Neural crest cell (in vitro differentiated cells): ENCODE data around the gene FDXR. TPM values are rescaled to one million over a fixed set of nuclear protein-coding genes. Genes with fewer than 3 reads are reported as not detected.

Experiments used
- DNase-seq: peaks from one replicate; pipeline ENCODE4 v3.0.0; 2021; ENCODE audit warnings: low read depth, mixed read lengths, low spot score
- H3K27ac Mint-ChIP-seq: one replicate; pipeline ENCODE4 v1.8.0; 2021; ENCODE audit warnings: mild to moderate bottlenecking, mixed read lengths; ENCODE audit not compliant: unreplicated experiment
- H3K27me3 Mint-ChIP-seq: 2 replicates; pipeline ENCODE4 v1.8.0; 2021; ENCODE audit warnings: low read depth, mild to moderate bottlenecking, mixed read lengths
- H3K36me3 Mint-ChIP-seq: 2 replicates; pipeline ENCODE4 v1.8.0; 2021; ENCODE audit warnings: low read depth, mild to moderate bottlenecking, mixed read lengths
- H3K4me1 Mint-ChIP-seq: 2 replicates; pipeline ENCODE4 v1.8.0; 2021; ENCODE audit warnings: mixed read lengths
- H3K4me3 Mint-ChIP-seq: one replicate; pipeline ENCODE4 v1.8.0; 2021; ENCODE audit warnings: mild to moderate bottlenecking, mixed read lengths
- H3K9me3 Mint-ChIP-seq: 2 replicates; pipeline ENCODE4 v1.8.0; 2021; ENCODE audit warnings: mixed read lengths
- CTCF ChIP-seq: fragments of 200-600 bp; sonication (generic); conservative IDR thresholded peaks from 2 replicates; pipeline ENCODE4 v1.5.0; 2021; ENCODE audit warnings: antibody characterized with exemption, mild to moderate bottlenecking
- long read RNA-seq: library from polyadenylated mRNA; unstranded; transcript quantifications from one replicate; pipeline ENCODE4 v2.0.0, GENCODE V29; 2020
- total RNA-seq: library from RNA; stranded (reverse); gene quantifications from 2 replicates; pipeline ENCODE4 v1.2.1, GENCODE V29; 2021

FDXR gene, protein sequence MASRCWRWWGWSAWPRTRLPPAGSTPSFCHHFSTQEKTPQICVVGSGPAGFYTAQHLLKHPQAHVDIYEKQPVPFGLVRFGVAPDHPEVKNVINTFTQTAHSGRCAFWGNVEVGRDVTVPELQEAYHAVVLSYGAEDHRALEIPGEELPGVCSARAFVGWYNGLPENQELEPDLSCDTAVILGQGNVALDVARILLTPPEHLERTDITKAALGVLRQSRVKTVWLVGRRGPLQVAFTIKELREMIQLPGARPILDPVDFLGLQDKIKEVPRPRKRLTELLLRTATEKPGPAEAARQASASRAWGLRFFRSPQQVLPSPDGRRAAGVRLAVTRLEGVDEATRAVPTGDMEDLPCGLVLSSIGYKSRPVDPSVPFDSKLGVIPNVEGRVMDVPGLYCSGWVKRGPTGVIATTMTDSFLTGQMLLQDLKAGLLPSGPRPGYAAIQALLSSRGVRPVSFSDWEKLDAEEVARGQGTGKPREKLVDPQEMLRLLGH
- total RNA-seq: 13.3 and 14.8 TPM in 2 replicates
- long read RNA-seq, partial matches to known transcripts: 0 of 6 reads
- long read RNA-seq, other reads (novel, unspliced or antisense): 2 of 6 reads

DNA sequence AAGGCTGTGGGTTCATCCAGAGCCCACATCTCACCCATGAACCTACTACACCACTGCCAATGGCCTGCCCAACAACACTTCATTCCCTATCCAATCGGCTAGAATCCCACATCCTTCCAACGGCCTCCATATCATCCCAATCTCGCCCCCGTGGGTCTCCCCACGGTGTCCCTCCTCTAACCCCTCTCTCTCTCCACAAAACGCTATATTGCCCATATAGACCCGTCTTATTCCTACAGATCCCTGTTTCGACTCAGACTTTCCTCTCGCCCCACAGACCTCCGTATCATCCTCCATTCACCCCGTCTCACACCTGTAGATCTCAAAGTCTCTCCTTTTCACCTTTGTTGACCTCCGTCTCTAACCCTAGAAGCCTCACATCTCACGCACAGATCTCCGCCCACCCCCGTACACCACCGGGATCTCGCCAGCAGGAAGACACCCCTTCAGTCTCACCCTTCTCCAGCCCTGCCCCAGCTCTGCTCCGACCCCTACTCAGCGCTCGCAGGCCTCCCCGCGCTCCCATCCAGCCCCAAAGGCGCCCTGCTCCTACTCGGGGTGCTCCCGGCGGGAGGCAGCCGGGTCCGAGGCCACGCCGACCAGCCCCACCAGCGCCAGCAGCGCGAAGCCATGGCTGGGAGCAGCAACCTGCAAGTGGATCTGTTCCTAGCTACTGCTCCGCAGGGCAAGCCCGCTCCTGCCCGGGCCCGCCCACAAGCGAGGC is at the start of gene FDXR:
FDXR (minus strand) TSS at position 682 of the 724 bp plus-strand sequence; CDS start at position 632, 50 bp downstream.
- no peak for TF ChIP-seq CTCF
- no peaks in the 10 kb centered on the region for H3K36me3 Mint-ChIP-seq
- H3K4me1 Mint-ChIP-seq: peaks cover 31% of the 10 kb centered on the region
- no peak for DNase-seq
- H3K27ac Mint-ChIP-seq: peak within 1 kb of the TSS; percentile 96
- H3K27me3 Mint-ChIP-seq: peaks cover 17% of the 10 kb centered on the region
- peak within 1 kb of the TSS; percentile 96 for H3K4me3 Mint-ChIP-seq
- H3K9me3 Mint-ChIP-seq: no peaks in the 10 kb centered on the region

DNA sequence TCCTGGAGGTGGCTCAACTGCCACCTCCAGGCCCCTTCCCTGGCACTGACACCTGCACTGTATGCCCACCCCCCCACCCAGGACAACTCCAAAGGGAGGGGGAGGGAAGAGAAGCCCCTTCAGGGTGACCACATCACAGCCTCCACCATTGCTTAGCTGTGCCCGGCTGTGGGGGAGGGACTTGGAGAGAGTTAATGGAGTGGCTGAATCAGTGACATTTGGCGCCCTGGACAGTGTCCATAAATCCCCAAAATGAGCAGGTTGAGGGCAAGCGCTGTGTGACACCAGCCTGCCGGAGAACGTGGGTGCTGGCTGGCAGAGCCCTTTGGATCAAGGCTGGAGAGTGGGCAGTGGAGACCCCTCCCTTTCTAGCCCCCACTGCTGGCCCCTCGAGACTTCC is 49.4 kb upstream of the FDXR start:
- H3K36me3 Mint-ChIP-seq: no peaks in the 10 kb centered on the region
- H3K27me3 Mint-ChIP-seq: peaks cover 64% of the 10 kb centered on the region
- no peaks in the 10 kb centered on the region for H3K9me3 Mint-ChIP-seq
- no peak for DNase-seq
- no peak for TF ChIP-seq CTCF
- H3K27ac Mint-ChIP-seq: no peak overlapping the region
- H3K4me1 Mint-ChIP-seq: no peaks in the 10 kb centered on the region
- H3K4me3 Mint-ChIP-seq: no peak overlapping the region

DNA sequence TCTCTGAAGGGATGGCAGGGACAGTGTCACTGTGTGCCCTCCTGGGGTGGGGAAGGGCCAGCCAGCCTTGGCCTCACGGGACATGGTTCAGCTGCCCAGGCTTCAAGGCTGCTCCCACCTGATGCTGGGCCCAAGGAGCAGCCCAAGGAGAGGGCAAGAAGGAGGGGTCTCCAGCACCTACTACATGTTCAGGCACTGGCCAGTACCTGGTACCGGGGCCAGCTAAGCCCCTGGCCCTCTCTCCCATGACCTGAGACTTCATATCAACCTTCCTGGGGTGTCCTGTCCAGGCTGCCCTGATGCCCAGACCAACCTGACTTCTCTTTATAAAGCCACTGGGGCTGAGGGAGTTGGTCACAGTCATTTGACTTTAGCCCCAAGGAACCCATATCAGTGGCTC is 49.0 kb upstream of the FDXR start:
- no peak for DNase-seq
- Mint-ChIP-seq H3K36me3 (no peaks in the 10 kb centered on the region), H3K27me3 (peaks cover 63% of the 10 kb centered on the region), H3K4me3 (no peak overlapping the region), H3K4me1 (no peaks in the 10 kb centered on the region), H3K9me3 (no peaks in the 10 kb centered on the region), H3K27ac (no peak overlapping the region)
- no peak for TF ChIP-seq CTCF

DNA sequence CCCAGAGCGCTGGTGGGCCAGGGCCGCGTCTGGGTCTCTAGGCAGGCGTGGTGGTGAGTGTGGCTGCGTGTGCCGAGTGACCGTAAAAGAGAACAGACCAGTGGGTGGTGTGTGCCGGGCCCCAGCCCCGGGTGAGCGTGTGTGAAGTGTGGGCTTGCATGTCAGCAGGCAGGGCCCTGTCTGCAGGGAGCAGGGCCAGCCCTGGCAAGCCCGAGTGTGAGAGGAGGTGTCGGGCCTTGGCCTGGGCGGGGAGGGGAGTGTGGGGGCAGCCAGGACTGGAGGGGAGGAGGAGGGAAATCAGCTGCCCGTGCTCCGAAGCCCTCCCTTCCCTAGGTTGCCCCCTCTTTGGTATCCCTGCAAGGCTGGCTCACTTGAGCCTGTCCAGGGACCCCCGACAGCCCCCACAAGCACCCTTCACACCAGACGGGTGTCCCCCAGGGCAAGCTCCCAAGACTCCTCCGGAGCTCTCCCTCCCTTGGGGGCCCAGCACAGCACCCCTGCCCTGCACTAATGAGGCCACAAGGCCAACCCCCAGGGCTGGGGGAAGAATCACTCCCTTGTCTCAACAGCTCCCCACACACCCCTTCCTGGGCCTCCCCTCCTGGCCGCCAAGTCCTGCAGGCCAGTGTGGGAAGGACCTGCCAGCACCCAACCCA is 48.4 kb upstream of the FDXR start:
- no peak for TF ChIP-seq CTCF
- Mint-ChIP-seq H3K36me3 (no peaks in the 10 kb centered on the region), H3K4me3 (no peak overlapping the region), H3K27me3 (peaks cover 57% of the 10 kb centered on the region), H3K4me1 (no peaks in the 10 kb centered on the region), H3K27ac (no peak overlapping the region), H3K9me3 (no peaks in the 10 kb centered on the region)
- no peak for DNase-seq

DNA sequence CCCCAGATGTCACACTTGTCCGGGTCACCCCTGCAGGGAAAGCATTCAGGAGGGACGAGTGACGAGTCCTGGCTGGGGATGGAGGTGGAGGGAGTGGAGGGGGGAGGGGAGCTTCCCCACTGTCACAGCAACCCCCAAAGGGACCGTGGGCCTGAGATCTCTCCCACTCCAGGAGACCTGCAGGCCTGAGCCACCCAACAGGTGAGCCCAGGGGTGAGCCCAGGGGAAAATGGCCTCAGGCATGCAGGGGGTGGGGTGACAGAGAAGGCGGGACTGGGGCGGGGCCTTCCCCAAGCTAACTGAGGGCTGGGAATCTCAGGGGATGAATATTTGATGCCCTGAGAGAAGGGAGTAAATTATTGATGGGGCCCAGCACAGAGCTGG is 47.8 kb upstream of the FDXR start:
- no peak overlapping the region for H3K4me3 Mint-ChIP-seq
- H3K27ac Mint-ChIP-seq: no peak overlapping the region

More for the DNA sequence above, 47.8 kb upstream of the FDXR start:
- peaks cover 52% of the 10 kb centered on the region for H3K27me3 Mint-ChIP-seq
- no peak for TF ChIP-seq CTCF
- no peak for DNase-seq
- no peaks in the 10 kb centered on the region for H3K4me1 Mint-ChIP-seq
- no peaks in the 10 kb centered on the region for H3K36me3 Mint-ChIP-seq
- H3K9me3 Mint-ChIP-seq: no peaks in the 10 kb centered on the region
